Dedifferentiated amniotic fluid mesenchymal stem cell (primary cell): ENCODE measurements around the gene FZD10.

ENCODE experiments used
- DNase-seq: peaks from one replicate; pipeline ENCODE4 v3.0.0-alpha.2; 2016; ENCODE audit errors: extremely low spot score

Gene FZD10

GRCh38 chr12:130205495-130205894, 43.2 kb downstream of the FZD10 start:
- DNase-seq: no peak

GRCh38 chr12:130212384-130212989, 50.2 kb downstream of the FZD10 start:
- DNase-seq: no peak

- DNase-seq: no peak
Observed at GRCh38 chr12:130213249-130213648, 51.0 kb downstream of the FZD10 start.

GRCh38 chr12:130214686-130215395, 52.6 kb downstream of the FZD10 start:
- DNase-seq: no peak
